HG03064 (cell line): ENCODE results near the gene RNF149.
"Not testable (repeated sequence)": the region's sequence is repeated elsewhere in the genome, so short reads cannot be mapped to it uniquely, and the experiment has no call there.

Experiments used
- ATAC-seq: cut with Tn5 transposase; IDR thresholded peaks from one replicate; pipeline ENCODE4 v1.9.1; 2021; ENCODE audit warnings: low read depth; ENCODE audit not compliant: unreplicated experiment

Gene RNF149

DNA sequence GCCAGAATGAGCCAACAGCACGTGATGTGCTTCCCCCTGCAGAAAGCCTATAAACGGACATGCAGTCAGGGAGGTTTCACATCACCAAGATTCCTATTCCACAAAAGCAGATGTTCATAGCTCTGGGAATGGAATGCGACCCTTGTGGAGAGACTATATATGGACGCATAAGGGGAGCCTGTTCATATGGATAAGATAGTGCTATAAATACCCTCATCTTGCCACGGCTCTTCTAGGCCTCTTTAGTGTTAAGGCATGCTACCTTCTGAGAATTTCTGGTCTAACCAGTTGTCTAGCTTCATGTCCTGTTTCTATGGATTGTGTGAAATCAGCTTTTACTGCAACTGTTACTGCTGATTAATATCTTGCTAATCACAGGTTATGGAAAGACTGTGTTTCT, 70.6 kb downstream of the RNF149 start:
- not testable (repeated sequence) for ATAC-seq

DNA sequence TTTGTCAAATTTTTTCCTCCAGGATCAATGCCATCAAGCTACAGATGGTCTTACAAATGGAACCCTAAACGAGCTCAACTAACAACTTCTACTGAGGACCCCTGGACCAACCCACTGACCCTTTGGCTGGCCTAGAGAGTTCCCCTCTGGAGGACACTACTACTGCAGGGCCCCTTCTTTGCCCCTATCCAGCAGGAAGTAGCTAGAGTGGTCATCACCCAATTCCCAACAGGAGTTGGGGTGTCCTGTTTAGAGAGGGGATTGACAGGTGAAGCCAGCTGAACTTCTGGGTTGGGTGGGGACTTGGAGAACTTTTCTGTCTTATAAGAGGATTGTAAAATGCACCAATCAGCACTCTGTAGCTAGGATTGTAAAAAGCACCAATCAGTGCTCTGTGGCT, 72.5 kb downstream of the RNF149 start:
- ATAC-seq: not testable (repeated sequence)

DNA sequence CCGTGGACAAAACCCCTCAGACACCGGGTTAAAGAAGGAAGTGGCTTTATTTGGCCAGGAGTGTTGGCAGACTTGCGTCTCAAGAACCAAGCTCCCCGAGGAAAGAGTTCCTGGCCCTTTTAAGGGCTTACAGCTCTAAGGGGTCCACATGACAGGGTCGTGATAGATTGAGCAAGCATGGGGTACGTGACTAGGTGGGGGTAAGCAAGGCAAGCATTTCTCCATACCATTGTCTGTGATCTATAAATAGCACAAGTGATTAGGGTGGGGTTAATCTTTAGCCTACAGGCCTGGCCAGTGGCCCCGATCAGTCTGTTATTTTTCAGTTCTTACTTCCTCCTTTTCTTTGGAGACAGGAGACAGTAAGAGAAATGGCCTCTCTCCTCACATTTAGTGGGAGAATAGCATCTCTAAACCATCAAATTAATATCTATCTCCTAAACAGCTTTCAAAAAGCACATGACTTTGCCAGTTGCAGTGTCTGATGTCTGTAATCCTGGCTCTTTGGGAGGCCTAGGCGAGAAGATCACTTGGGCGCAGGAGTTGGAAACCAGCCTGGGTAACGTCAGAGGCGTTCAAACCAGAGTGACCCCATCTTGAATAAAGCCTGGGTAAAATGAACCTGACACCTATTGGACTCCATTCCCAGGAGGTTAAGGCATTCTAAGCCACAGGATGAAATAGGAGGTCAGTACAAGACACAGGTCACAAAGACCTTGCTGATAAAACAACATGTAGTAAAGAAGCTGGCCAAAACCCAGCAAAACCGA, 74.1 kb downstream of the RNF149 start:
- no peak for ATAC-seq

GRCh38 chr2:101232770-101233169, 75.7 kb downstream of the RNF149 start:
- ATAC-seq: no peak

- ATAC-seq: no peak
Measured at GRCh38 chr2:101231937-101232730, 76.4 kb downstream of the RNF149 start.

DNA sequence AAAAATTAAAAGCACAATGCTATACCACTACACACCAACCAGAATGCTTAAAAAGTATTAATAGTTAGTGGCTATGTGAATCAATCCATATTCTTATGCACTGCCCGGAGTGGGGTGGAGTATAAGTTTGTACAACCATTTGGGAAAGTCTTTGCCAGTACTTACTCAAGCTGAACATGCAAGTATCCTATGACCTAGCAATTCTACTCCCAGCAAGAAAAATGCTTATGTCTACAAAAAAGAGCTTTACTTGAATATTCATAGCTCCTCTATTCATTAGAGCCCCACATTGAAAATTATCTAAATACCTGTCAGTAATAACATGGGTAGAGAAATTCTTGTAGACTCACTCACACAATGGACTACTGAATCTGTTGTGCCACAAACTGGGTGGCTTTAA, 77.3 kb downstream of the RNF149 start:
- no peak for ATAC-seq

GRCh38 chr2:101230541-101231001, 77.9 kb downstream of the RNF149 start:
- no peak for ATAC-seq
